ENCODE measurements around the gene IQCM.

IQCM gene, protein sequence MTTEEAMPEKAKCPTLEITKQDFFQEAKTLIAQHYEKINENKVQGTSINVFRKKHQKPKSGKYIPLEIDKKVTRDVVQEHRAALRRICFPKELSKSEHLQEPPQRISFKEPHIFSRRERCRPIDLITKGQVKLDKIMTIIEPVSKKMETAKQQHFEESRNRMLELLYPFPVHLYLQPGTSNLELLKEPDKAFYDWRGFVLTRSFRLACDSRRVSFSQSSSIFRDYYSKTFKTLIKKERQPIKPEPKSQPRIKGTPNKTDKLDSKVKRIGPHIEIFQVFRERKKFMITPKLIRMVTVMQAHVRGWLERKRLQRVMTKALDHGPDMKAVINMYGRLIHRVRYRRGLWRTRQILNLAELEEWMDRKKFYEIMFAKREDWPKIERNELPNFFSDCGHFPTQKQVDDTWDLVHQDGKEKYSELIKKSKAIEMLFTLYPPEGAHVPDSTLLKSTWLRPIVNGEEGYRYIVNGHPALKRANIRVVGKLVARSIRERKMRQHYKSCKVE

DNA sequence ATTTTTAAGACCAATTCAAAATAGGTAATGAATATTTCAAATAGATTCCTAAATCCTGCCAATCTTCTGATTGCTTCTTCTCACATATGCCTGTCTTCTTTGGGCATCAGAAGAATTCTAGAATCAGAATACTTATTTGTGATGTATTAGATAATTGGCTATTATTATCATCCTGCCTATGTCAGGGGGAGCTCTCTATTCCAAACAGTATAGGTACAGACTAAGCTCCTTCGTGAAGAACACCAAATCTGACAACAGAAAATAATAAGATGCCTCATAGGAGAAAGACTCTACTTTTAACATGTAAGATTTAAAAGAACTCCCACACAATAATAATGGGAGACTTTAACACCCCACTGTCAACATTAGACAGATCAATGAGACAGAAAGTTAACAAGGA lies at the start of gene IQCM:
Gene IQCM, minus strand, starts transcription at position 101 of the 400 bp plus-strand sequence. CDS start 73,152 bp downstream, outside the sequence.
- DNase-seq: no peak

DNA sequence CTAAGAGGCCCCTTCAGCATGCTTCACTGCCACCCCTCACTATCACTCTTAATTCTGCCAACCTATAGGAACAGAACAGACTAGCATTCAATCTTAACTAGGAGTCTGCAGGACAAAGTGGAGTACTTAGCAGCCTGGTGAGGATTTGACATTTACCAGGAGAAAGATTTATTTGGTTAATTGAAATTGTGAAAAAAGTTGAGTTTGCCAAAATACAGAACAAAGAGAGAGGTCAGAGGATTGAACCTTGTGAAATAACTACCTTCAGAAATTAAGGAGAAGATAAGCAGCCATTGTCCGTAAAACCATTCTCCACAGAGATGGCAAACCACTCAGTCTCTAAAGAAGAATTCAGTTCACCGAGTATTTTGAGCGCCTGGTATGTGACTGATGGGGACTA lies 41.8 kb upstream of the IQCM start:
- no peak for DNase-seq

DNA sequence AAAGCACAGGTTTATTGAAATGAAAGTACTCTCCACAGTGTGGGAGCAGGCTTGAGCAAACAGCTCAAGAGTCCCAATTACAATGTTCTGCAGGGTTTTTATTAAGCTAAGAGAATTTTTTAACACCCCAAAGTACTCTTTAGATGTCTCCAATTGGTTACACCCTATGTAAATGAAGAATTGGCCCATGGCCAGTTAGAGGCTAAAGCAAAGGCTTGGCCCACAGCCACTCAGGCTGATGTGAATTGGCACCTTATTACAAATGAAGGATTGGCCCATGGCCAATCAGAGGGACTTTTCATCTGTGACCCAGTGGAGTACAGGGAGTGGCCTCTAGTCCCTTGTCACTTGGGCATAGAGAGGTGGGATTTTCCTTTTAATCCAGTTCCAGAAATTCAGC lies 30.1 kb upstream of the IQCM start:
- no peak for DNase-seq

DNA sequence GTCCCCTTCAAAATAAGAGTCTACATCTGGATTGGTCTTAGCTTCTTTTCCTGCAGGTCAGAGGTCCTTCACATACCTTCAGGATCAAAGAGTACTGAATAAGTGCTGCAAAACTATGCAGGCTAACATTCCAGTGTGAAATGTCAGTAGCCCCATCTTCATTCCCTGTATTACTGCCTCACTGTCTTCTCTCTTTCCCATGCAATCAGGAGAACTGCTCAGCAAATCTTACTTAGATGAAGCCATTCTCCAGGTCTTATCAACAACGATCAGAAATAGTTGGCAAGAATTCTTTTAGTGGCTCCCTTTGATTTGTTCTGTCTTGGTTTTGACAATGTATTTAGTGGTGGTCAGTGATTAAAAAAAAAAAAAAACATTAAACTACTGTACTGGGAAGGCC lies 26.0 kb upstream of the IQCM start:
- DNase-seq: no peak

DNA sequence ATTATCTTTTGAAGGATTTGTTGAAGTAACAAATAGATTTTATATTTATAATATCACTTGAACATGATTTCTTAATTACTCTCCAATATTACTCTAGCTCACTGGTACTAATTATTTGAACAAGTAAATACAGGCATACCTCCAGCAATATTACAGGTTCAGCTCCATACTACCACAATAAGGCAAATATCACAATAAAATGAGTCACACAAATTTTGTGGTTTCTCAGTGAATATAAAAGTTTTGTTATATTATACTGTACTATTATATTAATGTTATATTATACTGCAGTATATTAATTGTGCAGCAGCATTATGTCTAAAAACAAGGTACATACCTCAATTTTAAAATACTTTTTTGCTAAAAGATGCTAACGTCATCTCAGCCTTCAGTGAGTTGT lies 22.4 kb upstream of the IQCM start:
- DNase-seq: no peak

DNA sequence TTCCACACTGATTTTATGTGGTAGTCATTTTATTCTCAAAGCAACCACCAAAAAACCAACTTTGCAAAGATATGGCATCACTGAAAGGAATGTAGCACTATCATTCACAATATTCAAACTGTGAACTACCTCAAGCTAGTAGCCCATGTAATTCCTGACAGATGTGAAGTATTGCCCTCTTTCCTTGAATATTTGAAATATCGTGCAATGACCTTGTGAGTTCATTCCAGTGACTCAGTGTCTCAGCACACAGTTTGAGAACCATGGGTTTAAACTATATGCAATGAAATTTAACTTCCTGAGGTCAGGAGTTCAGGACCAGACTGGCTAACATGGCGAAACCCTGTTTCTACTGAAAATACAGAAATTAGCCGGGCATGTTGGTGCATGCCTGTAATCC lies 20.9 kb upstream of the IQCM start:
- DNase-seq: no peak

DNA sequence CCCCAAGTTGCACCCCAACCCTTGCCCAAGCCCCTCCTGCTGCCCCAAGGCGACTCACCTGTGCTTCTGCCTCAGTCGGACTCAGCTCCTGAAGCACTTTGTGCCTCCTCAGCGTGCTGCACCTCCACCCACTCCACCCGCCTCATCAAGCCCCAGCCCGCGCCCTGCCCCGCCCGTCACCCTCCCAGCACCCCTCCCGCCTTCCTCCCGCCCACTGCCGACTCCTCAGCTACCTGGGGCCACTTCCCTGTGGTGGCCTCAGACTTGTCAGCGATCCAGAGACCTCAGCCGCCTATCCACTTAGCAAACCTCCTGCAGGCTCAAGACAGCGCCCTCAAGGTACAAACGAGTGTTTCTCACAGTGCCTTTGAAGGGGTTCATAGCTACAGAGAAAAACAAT lies 19.6 kb upstream of the IQCM start:
- no peak for DNase-seq

DNA sequence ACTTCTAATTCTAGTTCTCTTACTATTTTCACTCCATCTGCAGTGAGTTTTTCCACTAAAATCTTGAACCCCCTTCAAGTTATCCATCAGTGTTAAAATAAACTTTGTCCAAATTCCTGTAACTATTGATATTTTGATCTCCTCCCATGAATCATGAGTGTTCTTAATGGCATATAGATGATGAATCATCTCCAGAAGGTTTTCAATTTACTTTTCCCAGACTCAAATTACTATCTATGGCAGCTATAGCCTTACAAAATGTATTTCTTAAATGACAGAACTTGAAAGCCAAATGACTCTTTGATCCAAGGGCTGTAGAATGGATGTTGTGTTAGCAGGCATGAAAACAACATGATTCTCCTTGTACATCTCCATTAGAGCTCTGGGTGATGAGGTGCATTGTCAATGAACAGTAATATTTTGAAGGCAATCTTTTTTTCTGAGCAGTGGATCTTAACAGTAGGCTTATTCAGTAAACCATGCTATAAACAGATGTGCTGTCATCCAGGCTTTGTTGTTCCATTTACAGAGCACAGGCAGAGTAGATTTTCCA lies 16.1 kb upstream of the IQCM start:
- DNase-seq: no peak

DNA sequence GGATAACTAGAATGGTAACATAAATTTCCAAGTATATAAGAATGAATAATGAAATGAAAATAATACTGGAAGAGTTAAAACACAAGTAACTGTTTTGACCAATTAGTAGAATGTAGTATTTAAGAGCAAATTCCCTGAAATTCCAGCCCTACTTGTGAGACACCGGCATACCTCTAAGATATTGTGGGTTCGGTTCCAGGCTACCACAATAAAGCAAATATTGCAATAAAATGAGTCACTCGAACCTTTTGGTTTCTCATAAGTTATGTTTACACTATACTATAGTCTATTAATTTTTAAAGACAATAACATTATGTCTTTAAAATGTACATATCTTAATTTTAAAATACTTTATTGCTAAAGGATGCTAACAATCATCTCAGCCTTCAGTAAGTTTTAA lies 15.2 kb upstream of the IQCM start:
- DNase-seq: no peak

DNA sequence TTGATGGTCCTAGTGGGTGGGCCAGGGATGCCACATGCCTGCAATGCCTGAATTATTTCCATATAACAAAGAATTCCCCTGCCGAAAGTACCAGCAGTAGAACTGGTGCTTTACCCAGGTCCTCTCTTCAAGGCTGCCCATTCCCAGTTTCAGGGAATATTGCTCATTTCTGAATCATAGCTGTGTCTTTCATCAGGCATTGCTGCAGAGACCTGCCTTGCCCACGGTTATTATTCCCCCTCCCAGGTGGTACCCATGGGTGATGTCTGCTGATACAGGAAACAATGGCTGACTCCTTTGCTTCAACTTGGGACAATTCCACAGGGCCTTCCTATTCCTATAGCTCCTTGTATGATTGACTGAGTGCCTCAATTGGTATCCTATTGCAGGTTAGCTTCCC lies 9.7 kb upstream of the IQCM start:
- no peak for DNase-seq

DNA sequence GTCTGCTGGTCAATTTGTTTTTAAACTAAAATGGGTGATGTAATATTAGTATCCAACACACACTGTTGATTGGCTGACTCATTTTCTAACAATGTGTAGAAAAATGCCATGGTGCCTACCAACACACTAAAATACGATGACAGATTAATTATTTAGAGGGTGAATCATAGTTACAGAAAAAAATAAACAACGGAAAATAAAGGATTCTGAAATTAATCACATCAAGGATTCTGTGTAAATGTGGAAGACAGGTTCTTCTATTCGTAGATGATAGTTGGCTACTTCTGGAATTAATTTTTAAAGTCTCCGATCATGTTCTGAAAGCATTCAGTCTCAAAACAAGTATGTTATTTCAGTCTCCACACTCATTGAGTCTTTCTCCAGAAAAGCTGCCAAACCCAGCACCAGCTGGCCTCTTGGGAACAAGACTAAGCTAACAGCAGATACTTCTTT lies 8.2 kb upstream of the IQCM start:
- no peak for DNase-seq

DNA sequence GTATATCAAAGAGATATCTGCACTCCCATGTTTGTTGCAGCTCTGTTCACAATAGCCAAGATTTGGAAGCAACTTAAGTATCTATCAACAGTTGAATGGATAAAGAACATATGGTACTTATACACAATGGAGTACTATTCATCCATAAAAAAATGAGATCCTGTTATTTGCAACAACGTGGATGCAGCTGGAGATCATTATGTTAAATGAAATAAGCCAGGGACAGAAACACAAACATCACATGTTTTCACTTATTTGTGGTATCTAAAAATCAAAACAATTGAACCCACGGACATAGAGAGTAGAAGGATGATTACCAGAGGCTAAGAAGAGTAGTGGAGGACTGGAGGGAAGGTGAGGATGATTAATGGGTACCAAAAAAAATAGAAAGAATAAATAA lies 14.2 kb downstream of the IQCM start:
- no peak for DNase-seq

DNA sequence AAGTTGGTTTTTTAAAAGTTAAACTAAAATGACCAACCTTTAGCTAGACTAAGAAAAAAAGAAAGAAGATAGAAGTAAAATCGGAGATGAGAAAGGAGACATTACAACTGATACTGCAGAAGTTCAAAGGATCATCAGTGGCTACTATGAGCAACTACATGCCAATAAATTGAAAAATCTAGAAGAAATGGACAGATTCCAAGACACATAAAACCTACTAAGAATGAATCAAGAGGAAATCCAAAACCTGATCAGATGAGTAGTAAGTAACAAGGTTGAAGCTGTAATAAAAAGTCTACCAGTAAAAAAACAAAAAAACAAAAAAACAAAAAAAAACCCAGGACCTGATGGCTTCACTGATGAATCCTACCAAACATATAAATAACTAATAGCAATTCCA lies 16.1 kb downstream of the IQCM start:
- no peak for DNase-seq

DNA sequence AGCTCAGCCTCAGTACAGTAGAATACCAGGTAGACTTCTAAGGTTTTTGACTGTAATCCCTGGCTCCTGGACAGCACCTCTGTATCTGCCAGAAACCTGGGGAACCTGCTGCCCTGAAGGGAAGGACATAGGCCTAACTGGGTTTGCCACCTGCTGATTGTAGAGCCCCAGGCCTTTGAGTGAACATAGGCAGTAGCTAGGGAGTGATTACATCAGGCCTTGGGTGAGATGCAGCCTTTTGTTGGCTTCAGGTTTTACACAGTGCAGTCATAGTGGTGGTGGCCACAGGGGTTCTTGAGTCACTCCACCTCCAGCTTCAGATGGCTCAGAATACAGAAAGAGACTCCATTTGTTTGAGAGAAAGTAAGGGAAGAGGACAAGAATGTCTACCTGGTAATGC lies 19.3 kb downstream of the IQCM start:
- DNase-seq: no peak

DNA sequence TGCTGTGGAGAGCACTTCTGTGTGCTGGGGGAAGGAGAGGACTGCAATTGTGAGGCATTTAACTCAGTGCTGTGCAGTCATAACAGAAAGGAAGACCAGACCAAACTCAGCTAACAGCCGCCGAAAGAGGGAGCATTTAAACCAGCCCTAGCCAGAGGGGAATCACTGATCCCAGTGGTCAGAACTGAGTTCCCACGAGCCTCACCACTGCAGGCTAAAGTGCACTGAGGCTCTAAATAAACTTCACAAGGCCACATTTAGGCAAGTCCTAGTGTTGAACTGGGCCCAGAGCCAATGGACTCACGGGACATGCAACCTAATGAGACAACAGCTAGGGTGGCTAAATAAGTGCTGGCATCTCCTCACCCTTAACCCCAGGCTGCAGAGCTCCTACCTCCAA lies 20.4 kb downstream of the IQCM start:
- no peak for DNase-seq

DNA sequence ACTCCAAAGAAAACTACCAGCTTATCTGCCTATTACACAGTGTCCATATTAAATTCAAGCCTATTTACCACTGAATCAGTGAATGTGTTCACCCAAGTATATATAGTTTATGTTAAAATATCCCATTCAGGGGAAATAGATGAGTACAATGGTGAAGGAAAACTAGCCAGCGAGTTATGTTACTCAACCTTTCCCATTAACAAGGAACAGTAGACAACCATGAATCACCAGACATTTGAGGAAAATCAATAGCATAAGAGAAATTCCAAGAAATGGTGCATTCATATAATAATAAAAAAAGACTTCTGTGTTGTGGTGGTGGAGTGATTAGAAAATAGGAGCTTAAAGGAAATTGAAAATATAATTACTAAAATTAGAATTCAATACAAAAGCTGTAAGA lies 21.3 kb downstream of the IQCM start:
- DNase-seq: no peak

DNA sequence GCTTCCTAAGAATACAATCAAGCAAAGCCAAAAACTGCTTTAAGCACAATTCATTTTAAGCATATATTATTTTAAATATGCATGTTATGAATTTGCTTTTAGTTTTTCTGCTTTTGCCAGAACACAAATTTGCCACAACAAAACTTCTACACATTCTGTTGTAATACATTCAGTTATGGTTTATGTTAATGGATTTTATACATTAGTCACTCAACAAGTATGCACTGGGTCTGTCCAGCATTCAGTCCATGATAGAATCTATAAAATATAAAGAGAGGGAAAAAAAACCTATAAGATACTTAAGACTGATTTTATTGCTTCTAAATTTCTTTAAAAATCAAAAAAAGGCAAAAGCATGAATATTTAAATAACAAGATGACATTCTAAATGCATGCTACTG lies 22.2 kb downstream of the IQCM start:
- no peak for DNase-seq

DNA sequence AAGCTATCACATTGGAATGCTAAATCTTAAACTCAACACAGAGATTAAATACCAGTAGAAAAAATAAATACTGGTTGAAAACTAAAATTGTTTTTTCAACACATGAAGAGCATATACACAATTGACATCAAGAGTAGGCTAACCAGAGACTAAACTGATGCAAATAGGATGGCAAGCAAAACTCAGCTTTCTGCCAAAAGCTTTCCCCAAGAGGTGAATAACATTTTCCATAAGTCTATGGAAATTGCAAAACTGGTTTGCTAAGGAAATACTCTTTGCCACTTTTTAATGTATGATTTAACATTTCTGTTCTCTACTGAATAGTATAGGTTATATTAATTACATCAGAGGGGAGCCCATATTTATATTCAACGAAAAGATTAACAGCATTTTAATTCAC lies 23.8 kb downstream of the IQCM start:
- no peak for DNase-seq

DNA sequence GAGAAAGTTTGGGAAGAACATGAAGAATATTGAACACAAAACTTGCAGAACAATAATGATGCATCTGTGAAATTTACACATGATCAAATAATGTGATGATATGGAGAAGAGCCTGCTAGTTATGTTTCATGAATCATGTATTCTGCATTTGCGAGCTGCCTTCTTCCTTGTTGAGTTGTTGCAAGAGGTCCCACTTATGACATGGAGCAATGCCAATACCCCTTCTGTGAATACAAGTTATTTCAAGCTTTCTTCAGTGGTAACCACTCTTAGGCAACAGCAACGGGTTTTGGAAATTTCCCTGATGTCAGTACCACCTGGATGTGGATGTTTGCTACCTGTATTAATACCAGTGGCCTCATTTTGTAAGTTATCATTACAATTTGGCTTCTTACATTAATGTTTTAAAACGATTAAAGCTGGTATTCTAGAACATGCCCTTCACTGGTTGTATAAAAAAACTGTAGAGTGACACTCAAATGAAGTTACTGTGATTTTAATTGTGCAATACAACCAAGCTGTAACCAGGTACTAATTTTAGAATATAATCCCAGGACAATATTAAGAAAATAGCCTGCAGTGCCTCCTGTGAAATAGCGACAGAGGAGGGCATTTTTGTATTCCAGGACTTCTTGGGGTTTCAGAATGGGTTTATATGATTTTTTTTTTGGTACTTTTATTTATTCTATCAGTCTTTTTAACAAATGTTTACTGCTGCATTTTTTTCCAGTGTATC lies 25.3 kb downstream of the IQCM start:
- DNase-seq: no peak

DNA sequence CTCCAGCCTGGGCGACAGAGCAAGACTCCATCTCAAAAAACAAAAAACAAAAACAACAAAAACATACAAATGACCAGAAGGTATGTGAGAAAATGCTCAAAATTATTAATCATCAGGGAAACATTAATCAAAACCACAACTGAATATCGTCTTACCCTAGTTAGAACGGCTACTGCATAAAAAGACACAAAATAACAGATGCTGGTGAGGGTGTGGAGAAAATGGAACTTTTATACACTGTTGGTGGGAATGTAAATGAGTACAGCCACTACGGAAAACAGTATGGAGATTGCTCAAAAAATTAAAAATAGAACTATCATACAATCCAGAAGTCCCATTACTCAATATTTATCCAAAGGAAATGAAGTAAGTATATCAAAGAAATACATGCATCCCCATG lies 27.3 kb downstream of the IQCM start:
- no peak for DNase-seq

DNA sequence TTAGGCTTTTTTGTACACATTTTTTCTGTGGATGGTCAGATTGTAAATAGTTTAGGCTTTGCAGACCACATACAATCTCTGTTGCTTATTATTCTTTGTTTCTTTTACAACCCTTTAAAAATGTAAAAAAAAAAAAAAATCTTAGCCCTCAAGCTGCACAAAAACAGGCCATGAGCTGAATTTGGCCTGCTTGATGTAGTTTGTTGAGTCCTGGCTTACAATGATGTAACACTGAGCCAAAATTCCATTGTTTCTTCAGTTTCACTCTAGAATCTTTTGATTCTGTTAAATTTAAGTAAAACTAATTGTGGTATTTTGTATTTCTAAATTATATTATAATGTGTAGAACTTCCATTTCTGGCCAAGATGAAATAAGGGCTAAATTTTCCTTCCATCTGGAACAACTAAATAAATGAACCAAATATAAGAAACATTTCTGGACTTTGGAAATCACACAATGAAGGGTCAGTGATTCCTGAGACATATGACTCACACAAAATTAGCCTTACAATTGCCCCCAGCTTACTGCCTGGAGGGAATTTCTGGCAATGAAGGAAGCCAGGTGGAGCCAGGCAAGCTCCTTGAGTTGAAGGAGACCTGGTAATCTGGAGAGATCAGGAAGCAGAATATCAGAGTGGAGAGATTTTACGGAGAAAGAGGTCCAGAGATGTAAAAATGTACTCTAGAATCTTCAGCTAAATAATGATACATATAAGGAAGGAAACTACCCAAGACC lies 29.8 kb downstream of the IQCM start:
- no peak for DNase-seq

DNA sequence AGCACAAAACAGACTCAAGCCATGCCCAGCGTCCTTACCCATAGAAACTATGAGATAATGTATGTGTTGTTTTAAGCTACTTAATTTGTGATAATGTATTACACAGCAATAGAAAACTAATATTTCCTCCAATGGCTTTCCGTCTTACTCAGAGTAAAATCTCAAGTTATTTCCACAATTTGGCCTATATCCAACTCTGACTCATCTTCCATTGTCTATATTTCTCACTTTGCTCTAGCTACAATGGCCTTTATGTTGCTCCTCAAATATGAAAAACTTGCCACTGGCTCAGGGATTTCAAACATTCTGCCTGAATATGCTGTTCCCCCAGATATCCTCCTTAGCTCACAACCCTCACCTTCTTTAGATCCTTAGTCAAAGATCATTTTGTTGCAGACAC lies 31.6 kb downstream of the IQCM start:
- DNase-seq: no peak

DNA sequence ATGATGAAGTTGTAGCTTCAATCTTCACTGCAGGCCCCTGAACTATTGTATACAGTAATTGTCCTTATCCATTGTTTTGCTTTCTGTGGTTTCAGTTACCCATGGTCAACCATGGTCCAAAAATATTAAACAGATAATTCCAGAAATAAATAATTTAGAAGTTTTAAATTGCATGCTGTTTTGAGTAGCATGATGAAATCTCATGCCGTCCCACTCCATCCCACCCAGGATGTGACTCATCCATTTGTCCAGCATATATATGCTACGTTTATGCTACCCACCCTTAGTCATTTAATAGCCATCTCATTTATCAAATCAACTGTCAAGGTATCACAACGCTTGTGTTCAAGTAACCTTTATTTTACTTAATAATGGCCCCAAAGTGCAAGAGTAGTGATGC lies 34.5 kb downstream of the IQCM start:
- no peak for DNase-seq

Measured in activated CD4-positive, alpha-beta T cell treated with anti-CD3 and anti-CD28 coated beads, Interleukin-2, amount 50 U/mL, for 48 hours (primary cell).